NCI-H1930 (cell line): ENCODE data around the gene AGPAT1.

ENCODE experiments used
- DNase-seq, 2 experiments: peaks; one replicate each; lab custom pipeline; 2025; lab: John Stamatoyannopoulos, UW

The AGPAT1 gene

DNA sequence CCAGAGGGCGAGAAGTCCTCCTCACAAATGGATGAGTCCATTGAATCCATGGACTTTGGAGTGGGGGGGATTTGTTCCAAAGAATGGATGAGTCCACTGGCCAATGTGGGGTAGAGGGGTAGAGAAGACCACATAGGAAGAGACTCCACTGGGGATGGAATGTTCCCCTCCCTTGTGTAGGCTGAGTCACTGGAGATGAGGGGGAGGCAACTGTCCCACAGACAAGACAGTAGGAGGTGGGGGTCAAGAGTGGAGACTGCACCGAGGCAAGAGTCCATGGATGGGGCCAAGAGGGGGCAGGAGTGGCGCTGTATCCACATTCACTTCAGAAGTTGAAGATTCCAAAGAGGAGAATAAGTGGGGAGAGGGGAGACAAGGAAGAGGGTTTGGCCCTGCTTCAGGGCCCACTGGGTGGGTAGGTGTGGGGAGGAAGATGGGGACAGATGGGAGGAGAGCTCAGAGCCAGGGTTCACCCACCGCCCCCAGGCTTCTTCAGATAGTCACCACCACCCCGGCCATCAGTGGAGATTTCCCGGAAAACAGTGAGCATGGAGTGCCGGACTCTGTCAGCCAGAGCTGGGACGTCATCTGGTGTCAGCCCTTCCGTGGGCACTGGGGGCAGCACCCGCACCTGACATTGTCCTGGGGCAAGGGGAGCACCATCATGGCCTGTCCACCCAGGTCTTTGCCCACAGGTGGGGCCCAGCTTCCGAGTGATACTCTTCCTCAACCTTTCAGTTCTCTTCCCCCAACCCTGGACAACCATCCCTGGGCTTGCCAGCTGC, 6.9 kb downstream of the AGPAT1 start:
- DNase-seq, result no peak

DNA sequence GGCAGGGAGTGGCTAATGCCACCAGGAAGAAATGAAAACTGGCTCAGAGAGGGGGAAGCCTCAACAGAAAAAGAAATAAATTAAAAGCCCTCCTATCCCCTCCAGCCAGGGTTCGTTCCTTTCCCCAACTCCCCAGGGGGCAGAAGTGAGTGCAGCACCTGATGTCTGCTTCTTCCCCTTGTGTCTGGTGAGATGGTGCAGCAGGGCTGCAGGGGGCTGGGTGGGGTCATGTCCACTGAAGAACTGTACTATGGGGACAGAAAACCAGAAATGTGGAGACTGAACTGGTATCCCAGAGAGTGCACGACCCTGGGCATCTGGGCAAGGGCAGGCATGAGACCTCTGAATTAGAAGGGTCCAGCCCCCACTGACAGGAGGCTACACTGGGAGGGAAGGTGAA, 7.5 kb downstream of the AGPAT1 start:
- DNase-seq, result no peak

DNA sequence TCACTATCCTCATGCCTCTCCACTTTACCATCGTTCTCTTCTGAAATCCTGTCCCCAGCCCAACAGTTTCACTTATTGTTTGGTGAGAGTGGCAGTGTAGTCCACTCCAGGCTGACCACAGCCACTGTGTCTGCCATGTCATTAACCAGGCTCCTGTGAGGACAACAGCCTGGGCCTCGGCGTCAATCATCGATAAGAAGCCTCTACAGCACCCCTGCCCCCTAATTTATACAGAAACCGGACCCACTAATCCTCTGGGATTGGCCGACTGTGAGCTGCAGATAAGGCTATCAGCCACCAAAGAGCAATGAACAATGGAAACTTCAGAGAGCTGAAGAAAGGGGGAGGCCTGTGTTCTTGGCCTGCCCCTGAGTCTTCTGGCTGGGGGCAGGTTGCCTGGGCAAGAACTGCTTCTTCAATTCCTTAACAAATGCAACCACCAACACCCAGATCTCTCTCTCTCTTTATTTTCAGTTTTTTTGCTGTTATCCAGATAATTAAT, 8.1 kb downstream of the AGPAT1 start:
- no peak for DNase-seq

DNA sequence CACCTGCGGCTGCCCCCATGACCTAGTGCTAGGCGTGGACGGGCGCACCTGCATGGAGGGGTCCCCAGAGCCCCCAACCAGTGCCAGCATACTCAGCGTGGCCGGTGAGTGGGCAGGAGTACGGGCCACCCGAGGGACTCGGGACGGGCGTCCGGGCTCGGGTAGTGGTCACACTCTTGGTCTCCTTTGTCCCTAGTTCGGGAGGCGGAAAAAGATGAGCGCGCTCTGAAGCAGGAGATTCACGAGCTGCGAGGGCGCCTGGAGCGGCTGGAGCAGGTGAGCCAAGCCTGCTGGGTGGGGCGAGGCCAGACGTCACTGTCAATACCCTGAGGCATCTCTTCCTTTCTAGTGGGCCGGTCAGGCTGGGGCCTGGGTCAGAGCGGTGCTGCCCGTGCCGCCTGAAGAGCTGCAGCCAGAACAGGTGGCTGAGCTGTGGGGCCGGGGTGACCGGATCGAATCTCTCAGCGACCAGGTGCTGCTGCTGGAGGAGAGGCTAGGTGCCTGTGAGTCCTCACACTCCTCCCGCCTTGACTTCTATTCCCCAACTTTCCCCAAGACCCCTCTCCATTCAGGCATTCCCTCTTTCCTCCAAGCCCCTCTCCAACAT, 8.6 kb downstream of the AGPAT1 start:
- DNase-seq, result no peak

DNA sequence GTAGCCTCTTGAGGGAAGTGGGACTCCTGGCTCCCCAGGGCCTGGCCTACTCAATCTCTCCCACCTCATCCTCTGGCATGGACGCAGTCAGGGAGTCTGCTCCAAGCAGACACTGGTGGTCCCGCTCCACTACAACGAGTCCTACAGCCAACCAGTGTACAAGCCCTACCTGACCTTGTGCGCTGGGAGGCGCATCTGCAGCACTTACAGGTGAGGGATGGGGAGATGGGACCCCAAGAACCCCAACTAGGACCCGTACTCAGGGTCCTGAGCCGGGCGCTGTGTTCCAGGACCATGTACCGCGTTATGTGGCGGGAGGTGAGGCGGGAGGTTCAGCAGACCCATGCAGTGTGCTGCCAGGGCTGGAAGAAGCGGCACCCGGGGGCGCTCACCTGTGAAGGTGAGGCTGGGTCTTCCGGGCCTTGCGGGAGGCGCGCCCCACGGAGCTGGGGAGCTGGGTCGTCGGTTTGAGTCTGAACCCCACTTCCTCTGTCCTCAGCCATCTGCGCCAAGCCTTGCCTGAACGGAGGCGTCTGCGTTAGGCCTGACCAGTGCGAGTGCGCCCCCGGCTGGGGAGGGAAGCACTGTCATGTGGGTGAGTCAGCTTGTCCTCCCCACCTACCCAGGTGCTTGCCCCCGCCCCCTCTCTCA, 9.3 kb downstream of the AGPAT1 start:
- no peak for DNase-seq

DNA sequence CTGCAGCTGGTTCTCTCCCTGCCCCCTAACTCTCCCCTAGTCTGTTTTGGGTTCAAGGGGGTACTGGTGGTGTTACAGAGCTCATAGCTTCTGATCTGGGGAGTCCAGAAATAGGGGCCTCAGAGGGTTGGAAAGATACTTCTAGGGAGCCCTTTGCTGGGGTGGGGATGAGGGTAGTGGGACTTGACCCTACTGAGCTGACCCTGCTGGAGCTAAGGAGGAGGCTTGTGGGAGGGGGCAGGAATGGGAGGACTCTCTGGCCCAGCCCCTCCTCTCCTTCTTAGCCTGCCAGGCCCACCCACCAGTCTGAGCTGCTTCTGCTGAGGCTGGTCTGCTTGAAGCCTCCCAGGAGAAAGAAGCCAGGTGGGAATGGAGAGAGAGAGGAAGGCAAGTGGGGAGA, 11.6 kb downstream of the AGPAT1 start, which contains the start of gene EGFL8:
TSS of gene EGFL8 (plus strand) at position 301 of the 400 bp plus-strand sequence. CDS start 1,571 bp downstream, outside the sequence.
- DNase-seq, result no peak

DNA sequence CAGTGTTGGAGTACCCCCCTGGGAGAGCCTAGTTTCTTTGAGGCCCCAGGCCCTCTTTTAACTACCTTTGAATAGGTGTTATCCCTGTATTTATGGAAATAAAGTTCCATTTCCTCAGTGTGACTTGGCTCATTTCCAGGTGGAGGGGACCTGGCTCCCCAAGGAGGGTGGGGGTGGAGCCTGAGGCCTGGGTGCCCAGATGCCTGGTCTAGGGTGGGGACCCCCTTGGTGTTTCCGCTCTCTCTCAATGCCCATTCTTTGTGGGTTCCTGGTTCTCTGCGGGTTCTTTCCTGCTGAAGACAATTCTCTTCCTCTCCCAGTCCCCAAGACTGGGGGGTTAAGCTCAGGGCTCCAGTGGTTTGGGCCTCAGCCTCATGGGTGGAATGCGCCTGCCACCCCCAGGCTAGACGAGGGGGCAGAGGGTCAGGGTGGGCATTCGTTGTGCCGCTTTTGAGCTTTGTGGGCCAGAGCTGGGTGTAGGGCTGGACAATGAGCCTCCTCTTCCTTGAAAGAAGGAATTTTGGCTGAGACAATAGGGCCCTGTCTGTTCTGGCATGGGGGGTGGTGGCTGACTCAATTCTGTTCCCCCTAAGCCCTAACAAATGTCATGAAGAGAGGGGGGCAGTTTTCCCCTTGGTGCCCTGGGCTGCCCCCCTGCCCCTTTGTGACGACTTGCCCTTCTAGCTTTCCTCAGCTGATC, 12.2 kb downstream of the AGPAT1 start:
- DNase-seq, result no peak

DNA sequence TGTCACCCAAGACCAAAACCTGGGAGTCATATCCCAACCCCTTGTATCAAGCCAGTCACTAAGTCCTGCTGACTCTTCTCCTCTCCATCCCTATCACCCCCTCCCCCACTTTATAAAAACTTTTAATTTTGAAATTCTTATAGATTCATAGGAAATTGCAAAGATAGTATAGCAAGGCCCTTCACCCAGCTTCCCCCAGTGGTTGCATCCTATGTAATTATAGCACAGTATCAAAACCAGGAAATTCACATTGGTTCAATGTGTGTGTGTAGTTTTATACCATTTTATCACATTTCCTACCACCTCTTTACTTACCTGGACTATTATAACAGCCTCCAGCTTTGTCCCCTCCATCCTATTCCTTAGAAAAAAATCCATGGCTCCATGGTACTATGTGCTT, 17.8 kb downstream of the AGPAT1 start:
- no peak for DNase-seq

DNA sequence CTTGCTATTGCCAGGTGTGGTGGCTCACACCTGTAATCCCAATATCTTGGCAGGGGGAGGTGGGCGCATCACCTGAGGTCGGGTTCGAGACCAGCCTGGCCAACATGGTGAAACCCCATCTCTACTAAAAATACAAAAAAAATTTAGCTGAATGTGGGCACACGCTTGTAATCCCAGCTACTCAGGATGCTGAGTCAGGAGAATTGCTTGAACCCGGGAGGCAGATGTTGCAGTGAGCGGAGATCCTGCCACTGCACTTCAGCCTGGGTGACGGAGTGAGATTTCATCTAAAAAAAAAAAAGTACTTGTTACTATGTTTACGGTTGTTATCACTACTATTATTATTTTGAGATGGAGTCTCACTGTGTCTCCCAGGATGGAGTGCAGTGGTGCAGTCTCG, 19.0 kb downstream of the AGPAT1 start:
- no peak for DNase-seq

DNA sequence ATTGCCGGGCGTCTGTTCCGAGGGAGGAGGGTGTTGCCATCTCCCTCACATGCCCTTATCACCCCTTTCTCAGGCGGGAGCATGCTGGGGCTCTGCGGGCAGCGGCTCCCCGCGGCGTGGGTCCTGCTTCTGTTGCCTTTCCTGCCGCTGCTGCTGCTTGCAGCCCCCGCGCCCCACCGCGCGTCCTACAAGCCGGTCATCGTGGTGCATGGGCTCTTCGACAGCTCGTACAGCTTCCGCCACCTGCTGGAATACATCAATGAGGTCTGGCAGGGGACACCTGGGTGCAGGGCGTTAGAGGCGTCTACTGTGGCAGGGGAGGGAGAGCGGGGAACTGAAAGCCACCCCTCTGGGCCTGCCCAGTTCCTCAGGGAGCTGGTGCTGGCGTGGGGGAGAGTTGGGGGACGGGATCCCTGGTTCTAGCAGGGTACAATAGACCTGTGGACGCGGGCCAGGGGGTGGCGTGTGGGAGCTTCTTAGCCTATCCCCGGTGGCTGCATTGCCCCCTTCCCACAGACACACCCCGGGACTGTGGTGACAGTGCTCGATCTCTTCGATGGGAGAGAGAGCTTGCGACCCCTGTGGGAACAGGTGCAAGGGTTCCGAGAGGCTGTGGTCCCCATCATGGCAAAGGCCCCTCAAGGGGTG, 21.2 kb downstream of the AGPAT1 start:
- DNase-seq, result peak; percentile 69 to 72

DNA sequence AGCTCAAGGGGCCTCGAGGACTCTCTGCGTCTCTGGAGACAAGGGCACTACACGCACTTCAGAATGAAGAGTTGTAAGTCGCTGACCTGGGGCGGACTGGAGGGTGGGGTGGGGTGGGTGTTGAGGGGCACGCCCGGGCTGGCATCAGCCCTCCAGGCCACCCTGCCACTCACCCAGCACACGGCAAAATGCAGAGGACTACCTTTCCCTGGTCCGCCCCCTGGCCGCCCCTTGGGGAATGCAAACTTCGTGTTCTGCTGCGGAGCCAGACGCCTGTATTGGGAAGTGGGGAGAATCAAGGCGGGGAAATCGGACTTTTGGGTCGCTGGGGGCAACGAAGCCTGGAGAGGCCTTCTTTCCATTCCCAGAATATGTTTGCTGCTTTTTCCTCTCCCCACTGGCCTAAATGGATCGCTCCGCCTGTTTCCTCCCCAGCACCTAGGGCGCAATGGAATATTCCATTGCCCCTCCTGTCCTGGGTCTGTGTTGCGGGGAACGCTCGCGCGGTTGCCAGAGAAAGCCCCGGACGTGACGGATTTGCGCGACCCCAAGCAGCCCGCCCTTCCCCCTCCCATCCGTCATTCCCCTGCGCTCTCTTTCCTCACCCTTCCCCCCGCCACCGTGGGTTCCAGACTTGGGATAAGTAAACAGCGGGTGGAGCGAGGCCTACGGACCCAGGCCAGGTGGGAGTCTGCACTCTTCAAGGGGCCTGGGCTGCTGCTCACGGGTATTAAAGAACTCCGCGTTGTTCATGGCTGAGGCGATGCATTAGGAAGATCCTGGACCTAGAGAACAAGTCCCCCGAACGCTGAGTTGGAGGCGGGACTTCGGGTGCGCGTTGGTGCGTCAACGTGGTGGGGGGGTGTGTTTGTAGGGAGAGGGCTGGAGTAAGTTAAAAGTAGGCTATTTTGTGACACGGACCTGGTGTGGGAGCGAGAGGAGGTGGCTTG, 22.0 kb downstream of the AGPAT1 start, which contains the start of gene PPT2:
TSS of gene PPT2 (plus strand) at position 578 of the 950 bp plus-strand sequence. CDS start 454 bp downstream, outside the sequence.
- peak; percentile 82 to 84 for DNase-seq

DNA sequence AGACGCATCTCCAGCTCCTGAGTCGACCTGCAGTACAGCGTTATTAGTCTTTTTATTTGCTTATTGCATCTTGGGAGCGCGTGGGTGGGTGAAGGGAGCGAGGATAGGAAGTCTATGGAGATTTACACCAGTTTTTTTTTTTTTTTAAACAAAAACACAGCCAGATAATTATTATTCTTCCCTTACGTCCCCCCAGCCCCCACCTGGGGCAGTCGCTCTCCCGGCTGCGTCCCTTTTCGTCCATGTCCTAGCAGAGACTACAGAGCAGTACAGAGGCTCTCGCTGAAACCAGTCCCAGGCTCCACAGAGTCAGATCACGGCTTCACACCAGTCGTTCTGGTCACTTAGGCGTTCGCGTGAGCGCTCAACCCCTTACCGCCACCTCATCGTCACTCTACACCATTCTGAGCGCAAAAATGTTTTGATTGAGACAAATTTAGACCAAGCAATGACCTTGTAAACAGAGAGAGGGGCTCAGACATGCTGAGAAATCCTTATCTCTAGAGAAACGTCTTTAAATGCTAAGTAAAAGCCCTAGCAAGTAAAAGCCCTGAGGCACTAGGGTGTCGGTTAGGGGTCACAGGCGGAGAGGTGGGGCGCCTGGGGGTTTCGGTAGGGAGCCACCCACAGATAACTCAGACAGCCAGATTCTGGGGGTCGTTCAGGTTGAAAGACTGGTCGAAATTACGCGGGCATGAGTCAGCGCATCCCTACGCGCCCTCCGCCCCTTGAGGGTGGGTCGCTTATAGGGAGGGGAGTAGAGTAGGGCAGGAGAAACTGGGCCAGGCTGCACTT, 22.9 kb downstream of the AGPAT1 start:
- DNase-seq, result no peak

DNA sequence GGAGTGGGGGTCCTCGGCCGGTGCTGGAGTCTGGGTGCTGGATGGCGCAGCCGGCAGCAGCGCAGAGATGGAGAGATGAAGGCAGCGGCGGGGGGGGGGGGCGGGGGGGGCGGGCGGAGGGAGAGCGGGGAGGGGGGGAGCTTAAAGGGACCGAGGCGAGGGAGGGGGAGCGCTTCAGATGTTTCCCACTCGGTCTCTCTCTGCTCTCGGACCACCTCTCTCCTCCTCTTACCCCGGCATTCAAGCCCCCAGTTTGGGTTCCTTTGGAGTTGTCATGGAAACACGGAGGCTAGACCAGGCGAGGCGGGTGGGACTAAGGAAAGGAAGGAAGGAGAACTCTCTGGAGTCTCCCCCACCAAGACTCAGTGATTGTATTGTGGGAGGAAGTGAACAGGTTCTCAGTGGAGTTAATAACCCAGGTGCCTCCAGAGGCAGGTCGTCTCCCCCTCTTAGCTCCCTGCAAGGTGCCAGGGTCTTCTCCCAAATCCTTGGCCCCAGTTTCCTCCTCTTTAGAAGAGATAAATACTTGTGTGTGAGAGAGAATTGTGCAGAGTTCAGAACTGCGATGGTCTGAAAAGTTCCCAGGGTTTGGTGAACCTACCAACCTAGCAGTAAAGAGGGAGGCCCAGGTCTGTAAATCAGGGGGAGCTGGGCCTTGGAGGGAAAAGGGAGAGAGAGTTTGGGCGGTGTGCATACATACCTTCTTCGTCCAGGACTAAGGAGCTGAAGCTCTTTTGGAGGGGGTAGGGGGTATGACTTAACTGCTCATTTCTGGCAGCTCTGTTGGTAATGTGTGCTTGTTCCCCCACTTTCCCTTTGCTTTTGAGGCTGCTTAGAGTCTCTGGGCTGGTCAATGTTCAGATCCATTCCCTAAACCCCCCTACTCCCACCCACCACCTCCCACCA, 23.8 kb downstream of the AGPAT1 start, which contains the start of gene PRRT1:
TSS of gene PRRT1 (minus strand) at position 77 of the 906 bp plus-strand sequence. CDS start 112 bp downstream, outside the sequence.
- DNase-seq, result no peak

DNA sequence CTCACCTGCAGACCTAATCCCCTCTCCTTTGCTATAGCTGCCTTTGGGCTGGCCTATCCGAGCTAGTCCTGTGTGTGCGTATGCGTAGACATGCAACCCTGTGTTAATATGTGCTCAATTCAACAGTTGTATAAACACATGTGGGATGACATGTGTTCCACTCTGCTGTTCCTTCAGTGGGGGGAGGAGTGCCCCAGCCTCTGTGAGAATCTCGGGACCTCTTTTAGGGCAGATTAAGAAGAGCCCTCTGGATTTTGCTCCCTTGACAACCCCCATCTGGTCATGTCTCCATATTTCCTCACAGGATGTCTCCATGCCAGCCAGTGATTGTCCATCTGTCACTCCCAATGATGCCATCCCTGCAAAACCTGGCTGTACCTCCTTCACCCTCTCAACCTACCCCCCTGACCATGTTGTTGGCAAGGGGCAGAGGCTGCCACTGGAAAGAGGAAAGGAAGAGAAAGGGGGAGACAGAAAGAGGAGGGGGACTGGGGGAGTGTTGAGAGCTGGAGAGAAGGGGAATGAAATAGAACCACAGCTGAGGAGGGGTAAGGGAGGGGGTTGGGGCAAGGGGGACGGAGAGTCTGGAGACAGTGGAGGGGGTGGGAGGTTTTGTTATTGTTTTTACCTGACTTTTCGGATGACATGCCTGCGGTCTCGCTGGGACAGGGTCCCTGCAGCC, 24.6 kb downstream of the AGPAT1 start:
- no peak for DNase-seq

DNA sequence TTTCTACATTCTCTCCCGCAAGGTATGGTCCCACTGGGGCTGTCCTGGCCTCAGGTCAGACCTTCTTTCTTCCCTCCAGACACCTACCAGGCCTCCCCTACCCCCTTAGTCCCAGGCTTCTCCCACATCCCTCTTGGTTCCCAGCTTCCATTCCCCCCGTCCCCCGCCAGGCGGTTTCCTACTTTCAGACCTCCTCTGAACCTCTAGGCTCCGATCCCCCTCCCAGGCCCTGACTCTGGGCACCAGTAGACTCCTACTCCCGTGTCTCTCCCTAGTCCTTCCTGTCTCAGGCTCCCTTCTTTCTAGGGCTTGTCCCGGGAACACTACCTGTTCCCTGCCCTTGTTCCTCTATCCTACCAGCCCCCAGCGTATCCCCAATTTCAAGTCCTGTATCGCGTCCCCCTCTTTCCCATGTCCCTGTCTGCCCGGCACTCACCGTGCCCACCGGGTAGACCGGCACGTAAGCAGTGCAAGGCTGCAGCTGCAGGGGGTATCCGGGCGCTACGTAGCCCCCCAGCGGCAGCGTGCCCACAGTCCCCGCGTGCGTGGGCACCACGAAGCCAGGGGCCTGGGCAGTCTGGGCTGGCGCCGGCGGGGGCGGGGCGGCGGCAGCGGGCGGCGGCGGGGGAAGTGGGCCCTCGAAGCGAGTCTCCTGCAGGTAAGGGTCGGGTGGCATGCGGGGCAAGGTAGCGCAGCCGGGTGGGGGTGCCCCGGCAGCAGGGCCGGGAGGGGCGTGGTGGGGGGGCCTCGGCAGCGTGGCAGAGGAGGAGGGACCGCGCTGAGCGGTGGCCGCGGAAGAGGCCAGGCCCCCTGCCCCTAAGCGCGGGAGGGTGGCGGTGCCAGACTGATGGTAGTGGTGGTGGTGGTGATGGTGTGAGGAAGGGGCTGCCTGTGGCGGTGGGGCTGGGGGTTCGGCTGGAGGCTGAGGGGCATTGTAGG, 25.7 kb downstream of the AGPAT1 start:
- DNase-seq, result no peak

DNA sequence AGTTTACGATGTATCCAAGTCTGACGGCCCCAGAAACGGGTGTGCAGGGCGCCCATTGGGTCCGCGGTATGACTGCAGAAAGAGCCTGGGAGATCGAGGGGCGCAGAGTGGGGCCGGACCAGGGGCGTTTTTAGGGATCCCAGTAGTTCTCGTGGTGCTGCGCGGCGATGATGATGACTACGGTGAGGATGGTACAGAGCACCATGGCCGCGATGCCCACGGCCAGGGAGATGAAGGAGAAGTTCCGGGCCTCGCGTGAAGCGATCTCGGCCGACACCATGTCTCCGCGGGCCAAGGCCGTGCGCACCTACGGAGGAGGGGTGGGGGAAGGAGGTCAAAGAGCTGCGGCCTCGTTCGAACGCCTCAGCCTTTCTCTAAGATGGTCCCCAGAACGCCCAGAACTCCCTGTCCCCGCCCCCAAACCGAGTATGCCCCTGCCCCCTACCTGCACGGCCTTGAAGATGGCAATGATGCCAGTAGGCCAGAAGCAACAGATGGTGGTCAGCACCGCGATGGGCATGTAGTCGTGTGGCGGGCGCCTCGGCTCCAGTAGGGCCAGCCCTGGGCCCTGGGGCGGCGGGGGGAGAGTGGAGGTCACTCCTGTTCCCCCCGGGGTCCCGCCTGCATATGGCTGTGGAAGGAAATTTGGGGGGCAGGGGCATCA, 26.7 kb downstream of the AGPAT1 start:
- DNase-seq, result no peak
